GM21619 (cell line): Measurements from ENCODE around the gene GOLGA8M.
"Not testable (repeated sequence)": the region's sequence is repeated elsewhere in the genome, so short reads cannot be mapped to it uniquely, and the experiment has no call there.

ENCODE experiments used
- ATAC-seq: cut with Tn5 transposase; IDR thresholded peaks from one replicate; pipeline ENCODE4 v1.9.1; 2021; ENCODE audit not compliant: unreplicated experiment

GOLGA8M gene

DNA sequence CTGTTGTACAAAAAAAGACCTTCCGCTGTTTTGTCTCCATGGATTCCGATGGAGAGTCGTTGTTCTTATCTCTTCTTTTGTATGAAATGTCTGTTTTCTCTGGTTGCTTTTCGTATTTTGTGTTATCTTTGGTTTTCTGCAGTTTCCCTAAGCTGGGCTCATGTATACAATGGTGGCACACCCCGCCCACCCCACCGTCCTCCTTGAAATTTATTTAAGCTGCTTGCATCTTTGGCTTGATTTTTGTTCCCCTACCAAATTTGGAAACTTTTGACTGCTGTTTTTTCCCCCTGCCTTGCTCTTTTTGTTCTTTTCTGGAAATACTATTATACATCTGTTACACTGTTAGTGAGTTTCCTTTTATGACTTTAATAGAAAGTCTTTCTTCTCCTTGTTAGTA lies 47.6 kb downstream of the GOLGA8M start:
- ATAC-seq: not testable (repeated sequence)

- ATAC-seq: not testable (repeated sequence)
Measured at GRCh38 chr15:28663717-28664116, 48.5 kb downstream of the GOLGA8M start.

- not testable (repeated sequence) for ATAC-seq
Measured at GRCh38 chr15:28660750-28661149, 51.5 kb downstream of the GOLGA8M start.

- not testable (repeated sequence) for ATAC-seq
Measured at GRCh38 chr15:28656018-28656360, 56.2 kb downstream of the GOLGA8M start.

DNA sequence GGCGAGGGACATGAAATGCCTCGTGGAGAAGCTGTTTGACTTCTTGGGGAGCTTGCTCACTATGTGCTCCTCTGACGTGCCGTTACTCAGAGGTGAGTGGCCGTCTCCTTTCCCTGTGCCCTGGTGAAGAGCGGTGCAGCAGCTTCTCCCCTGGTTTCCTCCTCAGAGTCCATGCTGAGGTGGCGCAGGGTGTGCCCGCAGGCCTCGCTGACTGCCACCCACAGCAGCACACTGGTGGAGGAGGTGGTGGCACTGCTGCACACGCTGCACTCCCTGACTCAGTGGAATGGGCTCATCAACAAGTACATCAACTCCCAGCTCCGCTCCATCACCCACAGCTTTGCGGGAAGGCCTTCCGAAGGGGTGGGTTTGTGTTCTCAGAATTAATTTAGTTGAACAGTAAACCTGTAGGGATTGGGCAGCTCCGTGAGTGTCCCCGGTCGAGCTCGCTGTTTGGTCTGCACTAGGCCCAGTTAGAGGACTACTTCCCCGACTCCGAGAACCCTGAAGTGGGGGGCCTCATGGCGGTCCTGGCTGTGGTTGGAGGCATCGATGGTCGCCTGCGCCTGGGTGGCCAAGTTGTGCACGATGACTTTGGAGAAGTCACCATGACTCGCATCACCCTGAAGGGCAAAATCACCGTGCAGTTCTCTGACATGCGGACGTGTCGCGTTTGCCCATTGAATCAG lies 56.7 kb downstream of the GOLGA8M start:
- not testable (repeated sequence) for ATAC-seq

GRCh38 chr15:28654194-28654593 lies 58.0 kb downstream of the GOLGA8M start:
- not testable (repeated sequence) for ATAC-seq

- ATAC-seq: not testable (repeated sequence)
Measured at GRCh38 chr15:28652538-28652937, 59.7 kb downstream of the GOLGA8M start.
